ENCODE results near the gene FAM193A. TPM values are rescaled to one million over a fixed set of nuclear protein-coding genes. Genes with fewer than 3 reads are reported as not detected.

The FAM193A gene
- polyA plus RNA-seq, 1 donor (not counting 4 experiments of a cell fraction or from before 2014, with no cell fraction given), result 3.6 TPM

DNA sequence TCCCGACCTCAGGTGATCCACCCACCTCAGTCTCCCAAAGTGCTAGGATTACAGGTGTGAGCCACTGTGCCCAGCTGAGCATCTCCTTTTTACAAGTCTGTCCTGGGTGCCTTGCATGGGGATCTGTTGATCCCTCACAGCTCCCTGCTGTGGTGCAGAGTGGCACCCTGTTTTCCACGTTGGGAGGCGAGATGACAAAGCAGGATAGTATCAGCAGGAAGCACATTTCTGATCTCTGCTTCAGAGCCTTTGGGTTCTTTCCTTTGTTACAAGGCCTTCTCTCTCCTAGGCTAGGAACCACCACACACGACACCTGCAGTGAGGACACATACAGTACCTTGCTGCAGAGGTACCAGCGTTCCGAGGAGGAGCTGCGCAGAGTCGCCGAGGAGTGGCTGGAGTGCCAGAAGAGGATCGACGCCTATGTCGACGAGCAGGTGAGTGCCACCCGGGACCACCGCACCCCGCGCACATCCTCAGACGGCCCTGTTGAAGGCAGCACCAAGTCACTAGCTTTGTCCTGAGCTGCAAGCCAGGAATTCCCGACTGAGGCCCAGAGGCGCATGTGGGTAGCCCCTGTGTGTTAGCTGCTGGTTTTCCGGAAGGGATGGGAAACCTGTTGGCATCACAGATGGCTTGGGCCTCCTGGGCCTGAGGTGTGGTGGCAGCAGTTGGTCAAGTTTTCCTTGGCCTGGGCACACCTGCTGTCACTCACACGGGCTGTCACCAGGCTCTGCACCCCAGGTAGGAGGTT, 110.1 kb downstream of the FAM193A start:
- dilution Hi-C loops (cut with MboI; ENCODE audit: extremely low pct_ligation_motif_present, low sequenced_read_pairs), result no loop called here

DNA sequence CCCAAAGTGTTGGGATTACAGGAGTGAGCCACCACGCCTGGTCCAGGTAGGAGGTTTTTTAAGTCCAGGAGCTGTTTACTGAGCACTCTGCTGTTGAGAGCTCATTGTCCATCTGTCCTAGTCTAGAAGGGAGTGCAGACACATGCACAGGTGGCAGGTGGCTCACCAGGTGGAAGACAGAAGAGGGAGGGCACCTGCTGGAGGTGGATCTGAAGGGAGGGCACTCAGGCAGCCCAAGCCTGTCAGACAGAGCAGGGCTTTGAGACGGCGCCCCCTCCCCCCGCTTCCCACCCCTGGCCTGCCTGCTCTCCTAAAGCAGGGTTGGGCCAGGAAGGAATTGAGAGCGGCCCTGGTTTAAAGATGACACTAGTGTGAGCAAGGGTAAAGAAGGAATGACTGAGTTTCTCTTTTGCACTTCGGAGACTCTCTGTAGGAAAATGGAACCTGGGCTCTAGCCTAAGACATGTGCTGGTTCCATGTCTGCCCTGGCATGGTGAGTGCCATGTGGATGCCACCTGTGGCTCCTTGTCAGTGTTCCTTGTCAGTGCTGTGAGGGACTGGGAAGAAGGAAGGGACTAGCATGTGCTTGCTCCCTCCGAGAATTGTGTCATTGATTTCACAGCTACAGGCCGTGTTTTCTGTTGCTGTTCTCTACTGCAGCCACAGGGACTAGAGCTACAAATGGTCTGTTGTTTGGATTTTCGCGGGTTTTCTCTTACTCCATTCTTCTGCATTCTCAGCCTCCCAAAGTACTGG, 111.1 kb downstream of the FAM193A start:
- no peaks in the 10 kb centered on the region for H3K4me1 ChIP-seq (ENCODE audit: control insufficient read depth, extremely low read depth, insufficient read depth, low read length)
- dilution Hi-C loops (cut with MboI; ENCODE audit: extremely low pct_ligation_motif_present, low sequenced_read_pairs), result no loop called here
- H4K20me1 ChIP-seq (ENCODE audit: control insufficient read depth, extremely low read depth, insufficient read depth, low read length), result no peaks in the 10 kb centered on the region
- H3K36me3 ChIP-seq (ENCODE audit: control insufficient read depth in 2 of 2, extremely low read depth in 1 of 2, insufficient read depth in 2 of 2, low read length in 2 of 2), result peaks cover 10 to 31% of the 10 kb centered on the region in 2 experiments
- H2AFZ ChIP-seq (ENCODE audit: control insufficient read depth, low read length), result no peak overlapping the region
- no peaks in the 10 kb centered on the region for H3K79me2 ChIP-seq (ENCODE audit: control insufficient read depth, insufficient read depth, low read length)
- no peaks in the 10 kb centered on the region for H3K27me3 ChIP-seq (ENCODE audit: control insufficient read depth, extremely low read depth, insufficient read depth, low read length)
- H3K9me3 ChIP-seq (ENCODE audit: control insufficient read depth, low read depth, low read length), result no peaks in the 10 kb centered on the region
- H3K4me3 ChIP-seq (ENCODE audit: control insufficient read depth in 2 of 3, extremely low read depth in 1 of 3, insufficient read depth in 2 of 3, low read depth in 1 of 3, low read length in 3 of 3), result no peak overlapping the region
- no peak for DNase-seq (ENCODE audit: low read depth, low spot score)
- no peak for TF ChIP-seq EZH2 (IDR thresholded peaks at IDR 0.05; ENCODE audit: low read length)
- TF ChIP-seq, protein P1, sequence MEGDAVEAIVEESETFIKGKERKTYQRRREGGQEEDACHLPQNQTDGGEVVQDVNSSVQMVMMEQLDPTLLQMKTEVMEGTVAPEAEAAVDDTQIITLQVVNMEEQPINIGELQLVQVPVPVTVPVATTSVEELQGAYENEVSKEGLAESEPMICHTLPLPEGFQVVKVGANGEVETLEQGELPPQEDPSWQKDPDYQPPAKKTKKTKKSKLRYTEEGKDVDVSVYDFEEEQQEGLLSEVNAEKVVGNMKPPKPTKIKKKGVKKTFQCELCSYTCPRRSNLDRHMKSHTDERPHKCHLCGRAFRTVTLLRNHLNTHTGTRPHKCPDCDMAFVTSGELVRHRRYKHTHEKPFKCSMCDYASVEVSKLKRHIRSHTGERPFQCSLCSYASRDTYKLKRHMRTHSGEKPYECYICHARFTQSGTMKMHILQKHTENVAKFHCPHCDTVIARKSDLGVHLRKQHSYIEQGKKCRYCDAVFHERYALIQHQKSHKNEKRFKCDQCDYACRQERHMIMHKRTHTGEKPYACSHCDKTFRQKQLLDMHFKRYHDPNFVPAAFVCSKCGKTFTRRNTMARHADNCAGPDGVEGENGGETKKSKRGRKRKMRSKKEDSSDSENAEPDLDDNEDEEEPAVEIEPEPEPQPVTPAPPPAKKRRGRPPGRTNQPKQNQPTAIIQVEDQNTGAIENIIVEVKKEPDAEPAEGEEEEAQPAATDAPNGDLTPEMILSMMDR (optimal IDR thresholded peaks at IDR 0.05 in 1 of 3, IDR thresholded peaks at IDR 0.05 in 1 of 3, conservative IDR thresholded peaks at IDR 0.05 in 1 of 3; ENCODE audit: extremely low read depth in 1 of 3, insufficient read depth in 2 of 3, low read length in 3 of 3), result no peak
- no peak for FAIRE-seq
- no peaks in the 10 kb centered on the region for H3K9me1 ChIP-seq (ENCODE audit: control insufficient read depth, extremely low read depth, insufficient read depth, low read length)
- no peak overlapping the region for H3K27ac ChIP-seq (ENCODE audit: control insufficient read depth, insufficient read depth, low read length)
- H3K4me2 ChIP-seq (ENCODE audit: control insufficient read depth, extremely low read depth, insufficient read depth, low read depth, low read length), result no peak overlapping the region
- no peak overlapping the region for H3K9ac ChIP-seq (ENCODE audit: control insufficient read depth, extremely low read depth, insufficient read depth, low read length)

More for the DNA sequence above, 110.1 kb downstream of the FAM193A start:
- Histone ChIP-seq H2AFZ (ENCODE audit: control insufficient read depth, low read length) (no peak overlapping the region), H3K27ac (ENCODE audit: control insufficient read depth, insufficient read depth, low read length) (no peak overlapping the region), H3K4me1 (ENCODE audit: control insufficient read depth, extremely low read depth, insufficient read depth, low read length) (no peaks in the 10 kb centered on the region), H3K9ac (ENCODE audit: control insufficient read depth, extremely low read depth, insufficient read depth, low read length) (no peak overlapping the region), H3K9me3 (ENCODE audit: control insufficient read depth, low read depth, low read length) (no peaks in the 10 kb centered on the region), H3K27me3 (ENCODE audit: control insufficient read depth, extremely low read depth, insufficient read depth, low read length) (no peaks in the 10 kb centered on the region), H3K4me3 (ENCODE audit: control insufficient read depth in 2 of 3, extremely low read depth in 1 of 3, insufficient read depth in 2 of 3, low read depth in 1 of 3, low read length in 3 of 3) (no peak overlapping the region), H3K4me2 (ENCODE audit: control insufficient read depth, extremely low read depth, insufficient read depth, low read depth, low read length) (no peak overlapping the region), H3K79me2 (ENCODE audit: control insufficient read depth, insufficient read depth, low read length) (no peaks in the 10 kb centered on the region), H3K9me1 (ENCODE audit: control insufficient read depth, extremely low read depth, insufficient read depth, low read length) (no peaks in the 10 kb centered on the region), H3K36me3 (ENCODE audit: control insufficient read depth in 2 of 2, extremely low read depth in 1 of 2, insufficient read depth in 2 of 2, low read length in 2 of 2) (peaks cover 10 to 31% of the 10 kb centered on the region in 2 experiments), H4K20me1 (ENCODE audit: control insufficient read depth, extremely low read depth, insufficient read depth, low read length) (no peaks in the 10 kb centered on the region)
- DNase-seq (ENCODE audit: low read depth, low spot score) (no peak), FAIRE-seq (no peak)
- TF ChIP-seq EZH2 (IDR thresholded peaks at IDR 0.05; ENCODE audit: low read length), result no peak
- TF ChIP-seq, protein P1 (optimal IDR thresholded peaks at IDR 0.05 in 1 of 3, IDR thresholded peaks at IDR 0.05 in 1 of 3, conservative IDR thresholded peaks at IDR 0.05 in 1 of 3; ENCODE audit: extremely low read depth in 1 of 3, insufficient read depth in 2 of 3, low read length in 3 of 3), result no peak
